Upper lobe of left lung (tissue), 6 donors: Measurements from ENCODE around the gene FOXO3. TPM values are rescaled to one million over a fixed set of nuclear protein-coding genes. Genes with fewer than 3 reads are reported as not detected.

ENCODE experiments used
- ATAC-seq, 2 donors: fragments of 200-7000 bp; cut with Tn5 transposase; one replicate each; pipeline ENCODE4 v1.9.1; 2022; ENCODE audit warnings: mild to moderate bottlenecking in 2 of 2, moderate library complexity in 2 of 2; ENCODE audit not compliant: low FRiP score in 2 of 2
- DNase-seq, 2 donors: peaks; one replicate each; pipeline ENCODE4 v3.0.0-alpha.2; 2019 to 2020
- H3K27ac ChIP-seq, 4 donors: fragments of 200-600 bp; sonication (generic); one replicate each; pipeline ENCODE4 v1.5.1; 2016 to 2019
- H3K27me3 ChIP-seq, 4 donors: fragments of 200-600 bp; sonication (generic); one replicate each; pipeline ENCODE4 v1.5.1; 2017 to 2019
- H3K36me3 ChIP-seq, 4 donors: fragments of 200-600 bp; sonication (generic); one replicate each; pipeline ENCODE4 v1.5.1; 2016 to 2019
- H3K4me1 ChIP-seq, 4 donors: fragments of 200-600 bp; sonication (generic); one replicate each; pipeline ENCODE4 v1.5.1; 2018 to 2019
- H3K4me3 ChIP-seq, 4 donors: fragments of 200-600 bp; sonication (generic); one replicate each; pipeline ENCODE4 v1.5.1; 2017 to 2019; ENCODE audit warnings: mild to moderate bottlenecking in 2 of 4, moderate library complexity in 1 of 4
- H3K9me3 ChIP-seq, 4 donors: fragments of 200-600 bp; sonication (generic); one replicate each; pipeline ENCODE4 v1.5.1; 2018 to 2019
- EP300 ChIP-seq, 4 donors: sonication (generic); formaldehyde crosslinking; IDR thresholded peaks; one replicate each; pipeline ENCODE4 v1.5.1; 2017; ENCODE audit warnings: antibody characterized with exemption in 4 of 4, control low read depth in 2 of 4
- POLR2A ChIP-seq, 4 donors: fragments of 450-650 bp; IDR thresholded peaks; one replicate each; pipeline ENCODE4 v1.5.1; 2016 to 2017; ENCODE audit warnings: antibody characterized with exemption in 4 of 4, mild to moderate bottlenecking in 2 of 4
- POLR2AphosphoS5 ChIP-seq, 2 donors: sonication (generic); formaldehyde crosslinking; IDR thresholded peaks; one replicate each; pipeline ENCODE4 v1.5.1; 2017; ENCODE audit warnings: antibody characterized with exemption in 2 of 2
- WGBS, 2 donors: methylation state at CpG; one replicate each; pipeline ENCODE4 v1.1.5; 2017 to 2018; 5-methylcytosine and 5-hydroxymethylcytosine counted together
- total RNA-seq, 6 donors: library from RNA; depleted of rRNA in 4 of 6; stranded (reverse); fragments of >200 nt in 4 of 6; gene quantifications; one replicate each; pipeline versions ENCODE4 v1.1.0 to v1.2.1, GENCODE V29; 2016 to 2021
- TF ChIP-seq, protein P1 (sequence below), 6 experiments: fragments of 450-650 bp in 4 of 6; fragments of 200-600 bp in 2 of 6; sonication (generic) in 2 of 6; IDR thresholded peaks; one replicate each; pipeline ENCODE4 v1.5.1; 2016 to 2019; ENCODE audit warnings: antibody characterized with exemption in 6 of 6
- donor health status: DM: no; HTN: no; CAD: no; lungs with moderate emphysema.
- donor health status: DM: no; HTN: yes; CAD: no; lungs with severe emphysema.

Gene FOXO3
- total RNA-seq, 6 donors from 2014 or later = 52.6 to 101 (median 71.9) TPM

DNA sequence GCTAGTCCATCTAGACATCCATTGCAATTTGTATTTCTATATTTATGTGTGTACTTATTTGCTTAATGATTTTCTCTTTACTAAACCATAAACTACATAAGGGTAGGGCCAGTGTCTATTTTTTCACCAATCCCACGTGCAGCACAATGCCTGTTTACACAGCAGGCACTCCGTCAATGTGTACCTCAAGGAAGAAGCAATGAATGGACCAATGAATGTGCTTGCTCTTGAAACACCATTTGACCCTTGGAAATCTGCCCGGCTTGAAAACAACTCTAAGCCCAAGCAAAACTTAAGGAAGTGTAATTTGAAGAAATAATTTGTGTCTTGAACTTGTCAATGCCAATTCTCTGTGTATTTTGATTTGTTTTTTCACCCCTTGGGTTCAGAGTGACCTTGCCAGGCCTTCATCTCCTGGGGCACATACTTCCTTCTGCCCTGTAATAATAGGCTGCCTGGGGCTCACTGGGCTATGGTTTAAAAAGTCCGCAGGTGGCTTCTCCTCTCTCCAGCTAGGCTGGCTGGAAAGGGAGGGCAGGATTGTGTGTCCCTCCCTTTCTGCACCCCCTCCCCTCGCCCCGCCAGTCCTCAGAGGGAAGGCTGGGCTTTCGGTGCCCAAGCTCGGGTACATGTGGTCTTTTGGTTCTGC lies 146.7 kb downstream of the FOXO3 start:
- 70 to 72% methylated on average over 8 of the region's 8 CpGs for WGBS, 2 donors
- DNase-seq = no peak
- H3K4me1 ChIP-seq = peaks cover 0 to 9% (median under 1%) of the 10 kb centered on the region in 4 donors
- no peak for TF ChIP-seq POLR2A (IDR thresholded peaks at IDR 0.05)
- no peak for TF ChIP-seq POLR2AphosphoS5 (IDR thresholded peaks at IDR 0.05)
- TF ChIP-seq, protein P1, sequence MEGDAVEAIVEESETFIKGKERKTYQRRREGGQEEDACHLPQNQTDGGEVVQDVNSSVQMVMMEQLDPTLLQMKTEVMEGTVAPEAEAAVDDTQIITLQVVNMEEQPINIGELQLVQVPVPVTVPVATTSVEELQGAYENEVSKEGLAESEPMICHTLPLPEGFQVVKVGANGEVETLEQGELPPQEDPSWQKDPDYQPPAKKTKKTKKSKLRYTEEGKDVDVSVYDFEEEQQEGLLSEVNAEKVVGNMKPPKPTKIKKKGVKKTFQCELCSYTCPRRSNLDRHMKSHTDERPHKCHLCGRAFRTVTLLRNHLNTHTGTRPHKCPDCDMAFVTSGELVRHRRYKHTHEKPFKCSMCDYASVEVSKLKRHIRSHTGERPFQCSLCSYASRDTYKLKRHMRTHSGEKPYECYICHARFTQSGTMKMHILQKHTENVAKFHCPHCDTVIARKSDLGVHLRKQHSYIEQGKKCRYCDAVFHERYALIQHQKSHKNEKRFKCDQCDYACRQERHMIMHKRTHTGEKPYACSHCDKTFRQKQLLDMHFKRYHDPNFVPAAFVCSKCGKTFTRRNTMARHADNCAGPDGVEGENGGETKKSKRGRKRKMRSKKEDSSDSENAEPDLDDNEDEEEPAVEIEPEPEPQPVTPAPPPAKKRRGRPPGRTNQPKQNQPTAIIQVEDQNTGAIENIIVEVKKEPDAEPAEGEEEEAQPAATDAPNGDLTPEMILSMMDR (IDR thresholded peaks at IDR 0.05) = no peak
- no peak for TF ChIP-seq EP300 (IDR thresholded peaks at IDR 0.05)
- no peak for ATAC-seq
- peaks cover 0 to 7% (median 4%) of the 10 kb centered on the region in 4 donors for H3K9me3 ChIP-seq
- no peak overlapping the region for H3K4me3 ChIP-seq
- no peak overlapping the region for H3K27ac ChIP-seq
- H3K36me3 ChIP-seq = no peaks in the 10 kb centered on the region
- H3K27me3 ChIP-seq = no peaks in the 10 kb centered on the region

DNA sequence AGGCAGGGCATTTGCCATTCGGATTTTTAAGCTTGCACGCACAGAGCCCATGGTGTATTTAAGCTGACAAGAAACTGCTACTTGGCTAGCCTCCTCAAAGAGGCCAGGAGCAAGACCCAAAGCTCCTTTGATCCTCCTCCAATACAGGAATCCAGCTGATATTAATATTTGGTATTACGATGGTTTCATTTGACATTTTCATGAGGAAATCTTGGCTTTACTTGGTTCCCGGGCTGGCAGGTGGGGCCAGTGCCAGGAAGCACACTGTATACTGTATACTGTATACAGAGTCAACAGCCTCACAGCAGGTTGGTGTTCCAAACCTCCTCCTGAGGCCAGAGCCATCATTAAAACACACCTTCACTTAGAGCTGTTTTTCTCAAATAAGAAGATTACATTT lies 149.3 kb downstream of the FOXO3 start:
- Histone ChIP-seq H3K4me1 (peaks cover 0 to 27% (median 20%) of the 10 kb centered on the region in 4 donors), H3K36me3 (no peaks in the 10 kb centered on the region), H3K27me3 (no peaks in the 10 kb centered on the region), H3K9me3 (no peaks in the 10 kb centered on the region), H3K4me3 (no peak overlapping the region), H3K27ac (no peak overlapping the region)
- TF ChIP-seq, protein P1 (IDR thresholded peaks at IDR 0.05) = no peak
- TF ChIP-seq POLR2AphosphoS5 (IDR thresholded peaks at IDR 0.05) (no peak), POLR2A (IDR thresholded peaks at IDR 0.05) (no peak), EP300 (IDR thresholded peaks at IDR 0.05) (no peak)
- no peak for ATAC-seq
- DNase-seq = no peak
- WGBS, 2 donors = 68 to 87% methylated on average over 4 of the region's 4 CpGs

DNA sequence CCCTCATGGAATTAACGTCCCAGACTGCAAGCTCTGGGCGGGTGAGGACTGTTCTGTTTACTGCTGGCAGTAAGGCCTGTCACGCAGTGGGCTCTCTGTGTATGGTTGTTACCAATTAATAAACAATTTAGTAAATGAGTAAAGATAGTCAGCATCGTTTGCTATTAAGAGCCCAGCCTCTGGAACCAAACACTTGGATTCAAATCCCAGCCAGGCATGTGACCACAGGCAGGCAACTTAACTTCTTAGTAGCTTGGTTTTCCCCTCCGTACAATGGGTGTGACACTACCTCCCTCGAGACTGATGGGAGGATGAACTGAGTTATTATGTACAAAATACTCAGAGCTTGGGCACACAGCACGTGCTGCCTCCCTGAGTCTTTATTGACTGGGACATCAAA lies 149.8 kb downstream of the FOXO3 start:
- Histone ChIP-seq H3K4me1 (peaks cover 0 to 29% (median 21%) of the 10 kb centered on the region in 4 donors), H3K4me3 (no peak overlapping the region), H3K27ac (no peak overlapping the region), H3K9me3 (no peaks in the 10 kb centered on the region), H3K27me3 (no peaks in the 10 kb centered on the region), H3K36me3 (no peaks in the 10 kb centered on the region)
- ATAC-seq = no peak
- no peak for TF ChIP-seq POLR2A (IDR thresholded peaks at IDR 0.05)
- TF ChIP-seq EP300 (IDR thresholded peaks at IDR 0.05) = no peak
- no peak for DNase-seq
- whole genome bisulfite sequencing, 2 donors = 85 to 87% methylated on average over 7 of the region's 7 CpGs

DNA sequence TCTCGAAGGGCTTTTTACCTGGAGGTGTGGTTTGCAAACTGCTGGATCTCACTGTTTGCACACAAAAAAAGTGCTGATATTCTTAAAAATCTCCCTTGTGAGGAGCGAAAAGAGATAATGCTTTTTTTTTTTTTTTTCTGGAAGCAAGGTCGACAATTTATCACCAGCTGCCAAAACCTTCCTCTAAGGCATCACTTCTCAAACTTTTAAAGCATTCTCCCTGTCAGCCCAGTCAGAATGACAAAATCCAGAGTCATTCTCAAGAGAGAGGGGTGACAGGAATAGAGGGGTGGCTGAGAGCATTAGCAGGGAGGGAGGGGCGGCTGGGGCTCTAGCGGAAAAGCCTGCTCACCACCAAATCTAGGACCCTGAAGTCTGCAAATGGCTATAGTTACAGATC lies 150.4 kb downstream of the FOXO3 start:
- Histone ChIP-seq H3K4me3 (no peak overlapping the region), H3K27ac (no peak overlapping the region), H3K27me3 (no peaks in the 10 kb centered on the region), H3K4me1 (peaks cover 0 to 29% (median 21%) of the 10 kb centered on the region in 4 donors), H3K9me3 (no peaks in the 10 kb centered on the region), H3K36me3 (no peaks in the 10 kb centered on the region)
- DNase-seq = no peak
- no peak for ATAC-seq
- TF ChIP-seq POLR2AphosphoS5 (IDR thresholded peaks at IDR 0.05) (no peak), EP300 (IDR thresholded peaks at IDR 0.05) (no peak), POLR2A (IDR thresholded peaks at IDR 0.05) (no peak)
- TF ChIP-seq, protein P1 (IDR thresholded peaks at IDR 0.05) = no peak
- 84 to 87% methylated on average over 5 of the region's 5 CpGs for WGBS, 2 donors

DNA sequence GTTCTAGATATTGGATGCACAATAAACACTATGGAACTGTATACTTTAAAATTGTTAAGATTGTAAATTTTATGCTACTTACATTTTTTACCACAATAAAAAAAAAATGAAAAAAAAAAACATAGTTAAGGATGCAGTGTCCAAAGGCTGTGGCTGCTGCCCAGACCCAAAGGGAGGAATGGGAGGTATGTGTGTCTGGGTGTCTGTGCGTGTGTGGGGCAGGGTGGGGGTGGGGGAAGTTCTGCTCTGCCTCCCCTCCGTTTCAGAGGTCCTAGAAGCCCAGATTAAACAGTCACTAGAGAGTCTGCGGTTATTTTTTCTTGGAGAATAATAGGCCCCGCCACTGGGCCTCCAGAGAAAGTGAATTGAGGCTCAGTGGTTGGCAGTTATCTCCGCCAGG lies 151.1 kb downstream of the FOXO3 start:
- no peak for DNase-seq
- no peak overlapping the region for H3K27ac ChIP-seq
- ATAC-seq = no peak
- H3K4me3 ChIP-seq = no peak overlapping the region
- no peaks in the 10 kb centered on the region for H3K9me3 ChIP-seq
- H3K27me3 ChIP-seq = no peaks in the 10 kb centered on the region
- TF ChIP-seq, protein P1 (IDR thresholded peaks at IDR 0.05) = no peak
- TF ChIP-seq EP300 (IDR thresholded peaks at IDR 0.05) (no peak), POLR2AphosphoS5 (IDR thresholded peaks at IDR 0.05) (no peak), POLR2A (IDR thresholded peaks at IDR 0.05) (no peak)
- WGBS, 2 donors = 82 to 84% methylated on average over 5 of the region's 5 CpGs
- peaks cover 0 to 29% (median 21%) of the 10 kb centered on the region in 4 donors for H3K4me1 ChIP-seq
- H3K36me3 ChIP-seq = no peaks in the 10 kb centered on the region
